Fibroblast of lung (primary cell): ENCODE results near the gene CLSTN2. TPM values are rescaled to one million over a fixed set of nuclear protein-coding genes. Genes with fewer than 3 reads are reported as not detected.

Experiments used
- DNase-seq, 2 donors: peaks; one replicate each; pipeline versions ENCODE4 v3.0.0 to v3.0.0-alpha.2; 2010; ENCODE audit warnings: low read depth in 2 of 2
- H2AFZ ChIP-seq: 2 replicates; pipeline ENCODE4 v1.5.1; 2012; ENCODE audit warnings: low read length, control low read depth, inconsistent platforms
- H3K27ac ChIP-seq: 2 replicates; pipeline ENCODE4 v1.5.1; 2011; ENCODE audit warnings: low read length, control low read depth; ENCODE audit not compliant: insufficient read depth
- H3K27me3 ChIP-seq: 2 replicates; pipeline ENCODE4 v1.5.1; 2011; ENCODE audit warnings: mild to moderate bottlenecking, low read length; ENCODE audit not compliant: control insufficient read depth, insufficient read depth
- H3K36me3 ChIP-seq: 2 replicates; pipeline ENCODE4 v1.5.1; 2011; ENCODE audit warnings: low read length; ENCODE audit not compliant: control insufficient read depth, insufficient read depth
- H3K4me1 ChIP-seq: 2 replicates; pipeline ENCODE4 v1.5.1; 2011; ENCODE audit warnings: low read length; ENCODE audit not compliant: control insufficient read depth, insufficient read depth; ENCODE audit errors: extremely low read depth
- H3K4me2 ChIP-seq: 2 replicates; pipeline ENCODE4 v1.5.1; 2011; ENCODE audit warnings: low read length, control low read depth; ENCODE audit not compliant: insufficient read depth; ENCODE audit errors: extremely low read depth
- H3K4me3 ChIP-seq, 4 experiments: fragments of 200-600 bp in 1 of 4; sonication (generic) in 1 of 4; replicated peaks in 1 of 4; 2 replicates each; pipeline ENCODE4 v1.5.1; 2011 to 2016; ENCODE audit warnings: low read length in 4 of 4, low read depth in 3 of 4, mild to moderate bottlenecking in 3 of 4, control low read depth in 2 of 4, inconsistent platforms in 1 of 4, mixed read lengths in 1 of 4; ENCODE audit not compliant: insufficient read depth in 1 of 4; ENCODE audit errors: control extremely low read depth in 1 of 4
- H3K79me2 ChIP-seq: 2 replicates; pipeline ENCODE4 v1.5.1; 2012; ENCODE audit warnings: mild to moderate bottlenecking, low read length, inconsistent platforms; ENCODE audit not compliant: control insufficient read depth, insufficient read depth
- H3K9ac ChIP-seq: 2 replicates; pipeline ENCODE4 v1.5.1; 2011; ENCODE audit warnings: mild to moderate bottlenecking, low read length, control low read depth; ENCODE audit not compliant: insufficient read depth
- H3K9me3 ChIP-seq: 2 replicates; pipeline ENCODE4 v1.5.1; 2012; ENCODE audit warnings: low read depth, low read length; ENCODE audit not compliant: control insufficient read depth, insufficient read depth
- H4K20me1 ChIP-seq: 2 replicates; pipeline ENCODE4 v1.5.1; 2011; ENCODE audit warnings: low read length; ENCODE audit not compliant: control insufficient read depth, insufficient read depth; ENCODE audit errors: extremely low read depth
- EZH2 ChIP-seq: IDR thresholded peaks from 2 replicates; pipeline ENCODE4 v1.5.1; 2012; ENCODE audit warnings: low read length, control low read depth, mild to moderate bottlenecking; ENCODE audit errors: missing control alignments
- polyA plus RNA-seq, 2 donors: library from polyadenylated mRNA; depleted of rRNA in 1 of 2; stranded (reverse) in 1 of 2; unstranded in 1 of 2; fragments of >200 nt; gene quantifications; 2 replicates each; pipeline ENCODE4 v1.2.1, GENCODE V29; 2011 to 2012; ENCODE audit warnings: missing spikeins in 1 of 2
- total RNA-seq: library from RNA; depleted of rRNA; stranded (reverse); fragments of >200 nt; gene quantifications from 2 replicates; pipeline ENCODE4 v1.2.1, GENCODE V29; 2014
- TF ChIP-seq, protein P1 (sequence below), 2 donors: IDR thresholded peaks in 1 of 2; conservative IDR thresholded peaks in 1 of 2; 1 replicate in 1 of 2; 2 replicates in 1 of 2; pipeline ENCODE4 v1.5.1; 2011 to 2012; ENCODE audit warnings: low read length in 2 of 2, control low read depth in 1 of 2, inconsistent platforms in 1 of 2, low read depth in 1 of 2, mild to moderate bottlenecking in 1 of 2

Gene CLSTN2
- total and polyA plus RNA-seq, 2 donors (not counting 1 experiment from before 2014, with no cell fraction given): under 0.01 to 1.3 TPM

- Histone ChIP-seq H3K4me2 (no peak overlapping the region), H3K79me2 (no peaks in the 10 kb centered on the region), H3K4me3 (no peak overlapping the region), H2AFZ (no peak overlapping the region), H3K27me3 (no peaks in the 10 kb centered on the region), H3K4me1 (no peaks in the 10 kb centered on the region), H3K27ac (no peak overlapping the region), H3K9me3 (no peaks in the 10 kb centered on the region), H3K9ac (no peak overlapping the region), H4K20me1 (no peaks in the 10 kb centered on the region), H3K36me3 (no peaks in the 10 kb centered on the region)
- TF ChIP-seq, protein P1, sequence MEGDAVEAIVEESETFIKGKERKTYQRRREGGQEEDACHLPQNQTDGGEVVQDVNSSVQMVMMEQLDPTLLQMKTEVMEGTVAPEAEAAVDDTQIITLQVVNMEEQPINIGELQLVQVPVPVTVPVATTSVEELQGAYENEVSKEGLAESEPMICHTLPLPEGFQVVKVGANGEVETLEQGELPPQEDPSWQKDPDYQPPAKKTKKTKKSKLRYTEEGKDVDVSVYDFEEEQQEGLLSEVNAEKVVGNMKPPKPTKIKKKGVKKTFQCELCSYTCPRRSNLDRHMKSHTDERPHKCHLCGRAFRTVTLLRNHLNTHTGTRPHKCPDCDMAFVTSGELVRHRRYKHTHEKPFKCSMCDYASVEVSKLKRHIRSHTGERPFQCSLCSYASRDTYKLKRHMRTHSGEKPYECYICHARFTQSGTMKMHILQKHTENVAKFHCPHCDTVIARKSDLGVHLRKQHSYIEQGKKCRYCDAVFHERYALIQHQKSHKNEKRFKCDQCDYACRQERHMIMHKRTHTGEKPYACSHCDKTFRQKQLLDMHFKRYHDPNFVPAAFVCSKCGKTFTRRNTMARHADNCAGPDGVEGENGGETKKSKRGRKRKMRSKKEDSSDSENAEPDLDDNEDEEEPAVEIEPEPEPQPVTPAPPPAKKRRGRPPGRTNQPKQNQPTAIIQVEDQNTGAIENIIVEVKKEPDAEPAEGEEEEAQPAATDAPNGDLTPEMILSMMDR (conservative IDR thresholded peaks at IDR 0.05 in 1 of 2, IDR thresholded peaks at IDR 0.05 in 1 of 2; ENCODE audit: low read depth in 1 of 2, low read length in 2 of 2): no peak
- TF ChIP-seq EZH2: no peak
- DNase-seq: no peak
Observed at GRCh38 chr3:140455521-140456214, 520.7 kb downstream of the CLSTN2 start.

DNA sequence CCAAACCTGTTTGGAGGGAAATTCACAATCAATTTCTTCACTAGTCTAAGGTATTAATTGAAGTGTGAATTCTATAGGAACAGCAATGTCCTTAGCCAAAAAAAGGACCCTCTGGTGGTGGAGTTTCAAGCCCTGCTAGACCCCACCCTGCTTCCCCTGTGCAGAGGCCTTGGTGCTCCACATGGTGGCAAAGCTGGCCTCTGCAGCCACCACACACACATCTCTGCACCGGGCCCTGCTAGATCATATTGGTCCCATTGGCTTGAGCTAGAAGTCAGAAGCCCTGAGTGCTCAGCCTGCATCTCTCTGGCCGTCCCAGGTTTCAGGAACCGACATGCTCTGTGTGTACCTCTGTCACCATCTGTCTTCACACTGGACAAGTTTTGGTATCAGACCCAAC, 522.0 kb downstream of the CLSTN2 start:
- no peaks in the 10 kb centered on the region for H3K9me3 ChIP-seq
- H2AFZ ChIP-seq: no peak overlapping the region
- H3K27me3 ChIP-seq: no peaks in the 10 kb centered on the region
- H3K4me1 ChIP-seq: no peaks in the 10 kb centered on the region
- H3K79me2 ChIP-seq: no peaks in the 10 kb centered on the region
- H3K36me3 ChIP-seq: no peaks in the 10 kb centered on the region
- TF ChIP-seq, protein P1 (conservative IDR thresholded peaks at IDR 0.05 in 1 of 2, IDR thresholded peaks at IDR 0.05 in 1 of 2; ENCODE audit: low read depth in 1 of 2, low read length in 2 of 2): no peak
- no peak for TF ChIP-seq EZH2
- no peak for DNase-seq
- H4K20me1 ChIP-seq: no peaks in the 10 kb centered on the region
- no peak overlapping the region for H3K4me3 ChIP-seq
- H3K4me2 ChIP-seq: no peak overlapping the region
- H3K9ac ChIP-seq: no peak overlapping the region
- no peak overlapping the region for H3K27ac ChIP-seq

DNA sequence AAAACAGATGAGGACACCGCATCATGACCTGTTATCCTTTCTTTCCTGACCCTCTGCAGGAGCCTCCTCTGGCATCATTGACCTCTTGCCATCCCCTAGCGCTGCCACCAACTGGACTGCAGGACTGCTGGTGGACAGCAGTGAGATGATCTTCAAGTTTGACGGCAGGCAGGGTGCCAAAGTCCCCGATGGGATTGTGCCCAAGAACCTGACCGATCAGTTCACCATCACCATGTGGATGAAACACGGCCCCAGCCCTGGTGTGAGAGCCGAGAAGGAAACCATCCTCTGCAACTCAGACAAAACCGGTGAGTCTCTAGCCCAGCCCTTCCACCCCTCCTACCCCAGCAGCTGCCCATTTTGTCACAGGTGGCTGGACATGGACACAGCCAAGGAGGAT, 524.5 kb downstream of the CLSTN2 start:
- H3K27me3 ChIP-seq: no peaks in the 10 kb centered on the region
- H2AFZ ChIP-seq: no peak overlapping the region
- no peak overlapping the region for H3K4me3 ChIP-seq
- no peak overlapping the region for H3K27ac ChIP-seq
- no peak for DNase-seq
- H3K4me2 ChIP-seq: no peak overlapping the region
- no peak overlapping the region for H3K9ac ChIP-seq
- no peaks in the 10 kb centered on the region for H4K20me1 ChIP-seq
- no peaks in the 10 kb centered on the region for H3K36me3 ChIP-seq
- H3K79me2 ChIP-seq: no peaks in the 10 kb centered on the region
- TF ChIP-seq, protein P1 (conservative IDR thresholded peaks at IDR 0.05 in 1 of 2, IDR thresholded peaks at IDR 0.05 in 1 of 2; ENCODE audit: low read depth in 1 of 2, low read length in 2 of 2): no peak
- TF ChIP-seq EZH2: no peak
- no peaks in the 10 kb centered on the region for H3K9me3 ChIP-seq
- H3K4me1 ChIP-seq: no peaks in the 10 kb centered on the region
